ACC112 (cell line): ENCODE measurements around the gene UBE2E2.

Source experiments
- H2AFZ ChIP-seq: fragments of 200-600 bp; sonication (generic); one replicate; pipeline ENCODE4 v1.6.0; 2017; ENCODE audit warnings: antibody characterized with exemption, low read length; ENCODE audit not compliant: unreplicated experiment
- H3K27ac ChIP-seq: fragments of 200-600 bp; sonication (generic); 2 replicates; pipeline ENCODE4 v1.5.1; 2014; ENCODE audit warnings: low read depth, mild to moderate bottlenecking, antibody characterized with exemption, low read length, moderate library complexity
- H3K27me3 ChIP-seq: fragments of 200-600 bp; sonication (generic); 2 replicates; pipeline ENCODE4 v1.6.1; 2014; ENCODE audit warnings: mild to moderate bottlenecking, antibody characterized with exemption, low read length, moderate library complexity, mixed read lengths; ENCODE audit not compliant: insufficient read depth
- H3K36me3 ChIP-seq: fragments of 200-600 bp; sonication (generic); 2 replicates; pipeline ENCODE4 v1.6.1; 2016; ENCODE audit warnings: mild to moderate bottlenecking, antibody characterized with exemption, low read length, moderate library complexity, mixed read lengths; ENCODE audit not compliant: insufficient read depth
- H3K4me1 ChIP-seq: fragments of 200-600 bp; sonication (generic); one replicate; pipeline ENCODE4 v1.6.1; 2016; ENCODE audit warnings: low read length, mixed read lengths; ENCODE audit not compliant: insufficient read depth, unreplicated experiment, control insufficient read depth
- H3K4me3 ChIP-seq: fragments of 200-600 bp; sonication (generic); 2 replicates; pipeline ENCODE4 v1.5.1; 2014; ENCODE audit warnings: mild to moderate bottlenecking, low read depth, low read length
- H3K79me2 ChIP-seq: fragments of 200-600 bp; sonication (generic); one replicate; pipeline ENCODE4 v1.6.0; 2016; ENCODE audit warnings: low read length; ENCODE audit not compliant: control insufficient read depth, unreplicated experiment, insufficient read depth

UBE2E2 gene

DNA sequence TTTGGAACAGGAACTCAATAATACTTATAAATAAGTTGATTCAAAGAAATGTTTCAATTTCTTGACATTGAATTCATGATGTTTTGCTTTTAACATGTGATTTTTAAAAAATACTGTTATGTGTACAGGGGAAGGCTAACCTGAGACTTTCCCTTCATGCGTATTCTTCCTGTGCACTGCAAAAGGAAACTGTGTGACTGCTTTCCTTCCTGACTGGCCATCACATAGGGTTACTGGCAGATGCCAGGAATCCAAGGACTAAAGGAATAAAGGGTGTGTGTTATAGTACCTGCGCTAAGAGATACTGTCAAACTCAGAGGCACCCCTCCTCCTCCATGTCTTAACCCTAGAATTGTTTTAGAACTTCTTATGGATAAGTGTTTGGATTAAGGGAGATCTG is 236.0 kb downstream of the UBE2E2 start:
- peaks cover 20% of the 10 kb centered on the region for H3K79me2 ChIP-seq
- no peaks in the 10 kb centered on the region for H3K36me3 ChIP-seq
- H3K4me1 ChIP-seq = no peaks in the 10 kb centered on the region
- no peak overlapping the region for H2AFZ ChIP-seq
- H3K27ac ChIP-seq = no peak overlapping the region
- no peak overlapping the region for H3K4me3 ChIP-seq
- no peaks in the 10 kb centered on the region for H3K27me3 ChIP-seq

DNA sequence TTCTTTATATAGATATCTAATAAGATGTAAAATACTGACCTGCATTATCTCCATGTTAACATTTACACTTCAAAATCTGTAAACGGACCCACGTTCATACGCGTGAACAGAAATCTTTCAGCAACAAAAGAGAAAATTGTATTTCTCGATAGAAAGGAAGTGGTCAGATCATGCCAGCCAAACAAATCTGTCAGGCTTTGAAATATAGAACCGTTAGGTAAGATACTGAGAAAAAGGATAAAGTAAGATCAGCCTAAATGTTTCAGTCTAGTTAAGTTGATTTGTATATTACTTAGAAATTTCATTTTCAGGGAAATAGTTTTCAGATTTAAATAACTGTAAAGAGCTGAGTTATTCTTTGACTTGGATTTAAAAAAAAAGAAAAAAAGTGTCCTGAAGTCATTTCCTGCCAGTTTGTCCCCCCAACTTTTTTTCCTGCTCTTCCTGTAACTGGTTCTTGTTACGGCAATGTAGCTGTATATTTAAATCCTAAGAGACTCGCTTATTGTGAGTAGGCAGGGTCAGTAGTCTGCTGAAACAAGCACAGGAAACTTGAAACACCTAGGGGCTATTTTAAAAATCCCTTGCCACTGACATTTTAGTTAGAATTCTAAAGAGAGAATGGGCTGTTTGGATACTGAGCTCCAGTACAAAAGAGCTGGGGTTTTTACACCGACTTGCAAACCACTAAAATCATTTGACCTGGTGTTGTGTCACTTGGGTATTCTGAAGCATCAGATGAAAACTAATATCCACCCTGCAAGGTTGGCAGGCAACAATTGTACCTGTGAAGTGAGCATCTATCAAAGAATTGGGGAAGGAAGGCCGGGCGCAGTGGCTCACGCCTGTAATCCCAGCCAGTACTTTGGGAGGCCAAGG is 237.5 kb downstream of the UBE2E2 start:
- Histone ChIP-seq H3K4me1 (no peaks in the 10 kb centered on the region), H3K27me3 (no peaks in the 10 kb centered on the region), H2AFZ (no peak overlapping the region), H3K4me3 (no peak overlapping the region), H3K27ac (no peak overlapping the region), H3K36me3 (no peaks in the 10 kb centered on the region), H3K79me2 (peaks cover 24% of the 10 kb centered on the region)

DNA sequence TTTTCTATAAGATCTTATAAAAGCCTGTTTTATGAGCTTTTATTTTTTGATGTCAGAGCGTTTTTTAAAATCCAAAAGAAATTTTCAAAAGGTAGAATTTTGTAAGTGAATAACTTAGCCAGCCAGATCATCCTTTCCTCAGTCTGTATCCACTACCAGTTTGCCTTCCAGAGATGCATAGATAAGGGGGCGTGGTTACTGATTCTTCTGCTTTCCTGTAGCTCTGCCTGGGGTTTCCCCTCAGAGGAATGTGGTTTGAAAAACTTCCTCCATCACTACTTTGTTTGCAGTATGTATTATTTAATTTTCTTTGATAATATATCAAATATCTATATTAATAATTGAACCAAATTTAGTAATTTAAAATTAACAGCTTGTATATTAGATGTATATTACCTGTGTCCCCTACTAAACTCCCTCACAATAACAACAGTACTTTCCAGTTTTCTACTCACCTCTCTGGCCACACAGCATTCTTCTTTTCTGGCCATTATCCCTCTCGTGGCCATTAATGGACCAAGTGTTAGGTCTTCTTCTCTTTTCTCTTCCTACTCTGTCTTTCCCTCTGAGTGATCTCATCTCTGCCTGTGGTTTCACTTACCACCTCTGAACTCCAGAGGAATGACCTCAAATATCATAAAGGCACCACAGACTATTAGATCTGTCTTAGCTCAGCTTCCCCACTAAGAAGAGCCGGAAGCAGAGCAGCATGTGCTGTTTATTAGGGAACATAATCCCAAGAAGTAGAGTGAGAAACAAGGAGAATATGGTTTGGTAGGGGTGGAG is 239.7 kb downstream of the UBE2E2 start:
- H3K27me3 ChIP-seq = no peaks in the 10 kb centered on the region
- H3K4me1 ChIP-seq = no peaks in the 10 kb centered on the region
- no peak overlapping the region for H2AFZ ChIP-seq
- H3K27ac ChIP-seq = no peak overlapping the region
- H3K4me3 ChIP-seq = no peak overlapping the region
- H3K79me2 ChIP-seq = peaks cover 16% of the 10 kb centered on the region
- no peaks in the 10 kb centered on the region for H3K36me3 ChIP-seq

DNA sequence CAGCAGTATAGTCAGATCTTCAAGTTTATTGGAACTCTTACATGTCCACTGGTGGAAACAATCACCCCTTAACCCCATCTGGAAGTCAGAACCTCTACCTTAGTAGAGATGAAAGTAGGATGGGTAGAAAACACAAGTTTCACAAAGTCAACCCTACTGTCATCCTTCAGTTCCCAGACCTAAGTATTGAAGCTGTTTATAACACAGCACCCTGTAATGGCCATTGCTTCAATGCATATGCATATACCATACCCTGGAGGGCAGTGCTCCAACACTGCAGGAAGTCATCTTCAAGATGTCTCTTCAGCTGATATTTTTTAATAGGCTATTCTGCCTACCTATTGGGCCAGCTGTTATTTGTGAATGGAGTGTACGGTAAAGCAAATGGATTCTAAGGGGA is 241.3 kb downstream of the UBE2E2 start:
- no peak overlapping the region for H2AFZ ChIP-seq

DNA sequence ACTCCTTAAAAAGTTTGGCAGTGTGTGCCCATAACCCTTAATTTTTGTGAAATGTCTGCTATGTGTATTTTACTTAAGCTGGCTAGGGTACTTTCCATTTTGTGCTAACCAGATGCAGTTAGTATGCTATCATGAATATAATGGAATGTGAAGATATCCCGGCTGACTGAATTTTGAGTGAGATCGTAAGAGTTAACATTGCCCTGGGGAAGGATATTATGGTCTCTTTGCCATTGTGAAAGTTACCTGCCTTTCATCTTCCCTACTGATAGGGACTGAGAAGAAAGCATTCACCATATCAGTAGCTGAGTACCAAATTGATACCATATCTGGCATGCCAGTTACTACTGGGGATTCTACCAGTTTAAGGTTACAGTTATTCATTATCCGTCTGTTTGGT is 243.2 kb downstream of the UBE2E2 start:
- H3K4me1 ChIP-seq = peaks cover 3% of the 10 kb centered on the region
- no peak overlapping the region for H3K4me3 ChIP-seq
- no peak overlapping the region for H2AFZ ChIP-seq
- H3K27me3 ChIP-seq = no peaks in the 10 kb centered on the region
- no peaks in the 10 kb centered on the region for H3K36me3 ChIP-seq
- H3K79me2 ChIP-seq = peaks cover 28% of the 10 kb centered on the region
- no peak overlapping the region for H3K27ac ChIP-seq

More for the DNA sequence above, 241.3 kb downstream of the UBE2E2 start:
- Histone ChIP-seq H3K27ac (no peak overlapping the region), H3K36me3 (no peaks in the 10 kb centered on the region), H3K4me3 (no peak overlapping the region), H3K27me3 (no peaks in the 10 kb centered on the region), H3K4me1 (no peaks in the 10 kb centered on the region), H3K79me2 (peaks cover 21% of the 10 kb centered on the region)

DNA sequence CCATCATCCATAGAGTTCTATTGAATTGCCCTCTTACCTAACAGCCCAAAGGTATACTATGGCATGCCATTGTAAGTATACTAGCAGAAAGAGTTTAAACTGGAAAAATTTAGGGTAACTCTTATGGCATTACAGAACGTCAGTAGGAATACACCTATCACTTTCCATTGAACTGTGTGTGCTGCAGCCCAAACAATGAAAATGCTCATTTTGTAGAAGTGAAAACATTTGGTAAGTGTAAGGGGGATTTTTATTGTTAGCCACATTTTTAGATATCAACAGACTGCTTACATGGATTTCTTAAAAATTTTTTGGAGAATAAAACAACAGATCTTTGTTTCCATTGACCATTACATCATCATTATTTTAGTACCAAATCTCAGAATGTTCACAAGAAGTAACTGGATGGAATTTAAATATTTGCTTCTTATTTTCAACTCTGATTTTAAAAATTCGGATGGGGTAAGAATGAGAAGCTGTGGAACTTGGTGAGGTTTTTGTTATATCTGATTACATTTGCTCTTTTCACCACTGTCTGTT is 245.9 kb downstream of the UBE2E2 start:
- Histone ChIP-seq H3K79me2 (peaks cover 33% of the 10 kb centered on the region), H2AFZ (no peak overlapping the region), H3K4me3 (no peak overlapping the region), H3K27ac (no peak overlapping the region), H3K27me3 (no peaks in the 10 kb centered on the region), H3K36me3 (no peaks in the 10 kb centered on the region), H3K4me1 (peaks cover 3% of the 10 kb centered on the region)

- peaks cover 23% of the 10 kb centered on the region for H3K79me2 ChIP-seq
- H3K4me1 ChIP-seq = peaks cover 10% of the 10 kb centered on the region
- no peak overlapping the region for H3K27ac ChIP-seq
- no peaks in the 10 kb centered on the region for H3K27me3 ChIP-seq
- no peaks in the 10 kb centered on the region for H3K36me3 ChIP-seq
- no peak overlapping the region for H3K4me3 ChIP-seq
- no peak overlapping the region for H2AFZ ChIP-seq
Observed at GRCh38 chr3:23450051-23450450, 246.9 kb downstream of the UBE2E2 start.

- H2AFZ ChIP-seq = no peak overlapping the region
- peaks cover 18% of the 10 kb centered on the region for H3K4me1 ChIP-seq
- H3K27me3 ChIP-seq = no peaks in the 10 kb centered on the region
- peaks cover 22% of the 10 kb centered on the region for H3K79me2 ChIP-seq
- no peaks in the 10 kb centered on the region for H3K36me3 ChIP-seq
- no peak overlapping the region for H3K4me3 ChIP-seq
- H3K27ac ChIP-seq = no peak overlapping the region
Observed at GRCh38 chr3:23450806-23451205, 247.7 kb downstream of the UBE2E2 start.

- Histone ChIP-seq H3K27ac (no peak overlapping the region), H2AFZ (no peak overlapping the region), H3K27me3 (no peaks in the 10 kb centered on the region), H3K36me3 (no peaks in the 10 kb centered on the region), H3K79me2 (peaks cover 25% of the 10 kb centered on the region), H3K4me1 (peaks cover 23% of the 10 kb centered on the region), H3K4me3 (no peak overlapping the region)
Observed at GRCh38 chr3:23452408-23452807, 249.3 kb downstream of the UBE2E2 start.

DNA sequence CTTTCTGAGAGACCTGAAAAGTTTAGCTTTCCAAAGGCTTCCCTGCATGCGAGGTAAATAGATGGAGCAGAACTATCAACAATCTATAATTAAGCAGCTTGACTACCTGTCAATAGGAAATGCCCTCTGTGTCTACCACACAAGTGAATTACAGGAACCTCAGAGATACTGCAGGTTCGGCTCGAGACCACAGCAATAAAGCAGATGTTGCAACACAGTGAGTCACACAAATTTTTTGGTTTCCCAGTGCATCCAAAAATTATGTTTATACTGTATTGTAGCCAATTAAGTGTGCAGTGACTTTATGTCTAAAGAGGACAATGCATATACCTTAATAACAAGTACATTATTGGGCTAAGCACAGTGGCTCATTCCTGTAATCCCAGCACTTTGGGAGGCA is 252.0 kb downstream of the UBE2E2 start:
- peaks cover 22% of the 10 kb centered on the region for H3K79me2 ChIP-seq
- no peaks in the 10 kb centered on the region for H3K36me3 ChIP-seq
- H3K27me3 ChIP-seq = no peaks in the 10 kb centered on the region
- peak overlapping the region; percentile 58 for H3K27ac ChIP-seq
- H2AFZ ChIP-seq = no peak overlapping the region
- peaks cover 20% of the 10 kb centered on the region for H3K4me1 ChIP-seq
- H3K4me3 ChIP-seq = peak overlapping the region; percentile 6; the same call in 1 of the 2 replicates
